PFSK-1 (cell line): Measurements from ENCODE around the gene KIF18A.

Experiments
- POLR2AphosphoS5 ChIP-seq: IDR thresholded peaks from 2 replicates; pipeline ENCODE4 v1.6.1; 2012; ENCODE audit warnings: low read depth, mild to moderate bottlenecking, control low read depth, low read length, moderate library complexity
- SIN3A ChIP-seq: IDR thresholded peaks from 2 replicates; pipeline ENCODE4 v1.6.1; 2012; ENCODE audit warnings: mild to moderate bottlenecking, low read length, moderate library complexity, borderline replicate concordance; ENCODE audit not compliant: insufficient read depth

DNA sequence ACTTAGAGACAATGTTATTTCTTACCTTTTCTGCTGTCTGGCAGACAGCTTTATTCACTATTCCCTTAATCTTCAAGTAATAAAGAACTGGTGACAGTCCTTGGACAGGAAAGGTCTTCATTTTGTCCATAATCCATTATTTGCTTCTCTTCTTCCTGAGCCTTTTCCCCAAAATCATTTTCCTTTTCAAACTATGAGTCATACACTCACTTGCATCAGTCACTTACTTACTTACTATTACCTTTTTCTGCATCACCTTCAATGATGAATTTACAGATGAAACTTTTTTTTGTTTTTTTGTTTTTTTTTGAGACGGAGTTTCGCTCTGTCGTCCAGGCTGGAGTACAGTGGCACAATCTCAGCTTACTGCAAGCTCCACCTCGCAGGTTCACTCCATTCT is 9.8 kb upstream of the KIF18A start:
- TF ChIP-seq POLR2AphosphoS5 (no peak), SIN3A (no peak)
